HG02852 (cell line): ENCODE data around the gene MACO1.

Experiments
- ATAC-seq: cut with Tn5 transposase; IDR thresholded peaks from one replicate; pipeline ENCODE4 v1.9.1; 2021; ENCODE audit warnings: mild to moderate bottlenecking, moderate library complexity; ENCODE audit not compliant: unreplicated experiment

Gene MACO1

DNA sequence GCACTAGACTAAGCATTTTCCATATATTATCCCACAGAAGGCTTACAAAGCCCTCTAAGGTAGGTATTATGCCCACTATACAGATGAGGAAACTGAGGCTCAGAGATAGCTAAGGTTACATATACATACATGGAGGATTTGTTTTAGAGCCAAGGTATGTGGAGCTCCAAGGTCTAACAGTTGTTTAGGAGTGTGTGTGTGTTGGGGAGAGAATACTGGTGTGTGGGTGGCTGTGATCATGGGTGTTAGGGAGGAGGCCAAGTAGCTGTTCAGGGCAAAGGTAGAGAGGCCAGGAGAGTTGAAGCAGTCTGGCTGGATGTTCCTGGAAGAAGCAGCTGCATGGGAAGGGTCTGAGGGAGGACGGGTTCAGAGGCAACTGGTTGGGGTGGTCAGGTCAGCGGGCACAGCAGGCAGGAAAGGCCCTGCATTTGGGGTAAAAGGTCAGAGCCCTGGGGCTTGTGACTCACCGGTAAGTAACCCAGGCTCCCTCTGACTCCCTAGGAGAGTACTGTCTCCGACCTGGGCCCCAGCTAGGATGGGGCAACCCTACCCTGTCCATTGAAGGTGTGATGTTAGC, 107.6 kb downstream of the MACO1 start:
- no peak for ATAC-seq

DNA sequence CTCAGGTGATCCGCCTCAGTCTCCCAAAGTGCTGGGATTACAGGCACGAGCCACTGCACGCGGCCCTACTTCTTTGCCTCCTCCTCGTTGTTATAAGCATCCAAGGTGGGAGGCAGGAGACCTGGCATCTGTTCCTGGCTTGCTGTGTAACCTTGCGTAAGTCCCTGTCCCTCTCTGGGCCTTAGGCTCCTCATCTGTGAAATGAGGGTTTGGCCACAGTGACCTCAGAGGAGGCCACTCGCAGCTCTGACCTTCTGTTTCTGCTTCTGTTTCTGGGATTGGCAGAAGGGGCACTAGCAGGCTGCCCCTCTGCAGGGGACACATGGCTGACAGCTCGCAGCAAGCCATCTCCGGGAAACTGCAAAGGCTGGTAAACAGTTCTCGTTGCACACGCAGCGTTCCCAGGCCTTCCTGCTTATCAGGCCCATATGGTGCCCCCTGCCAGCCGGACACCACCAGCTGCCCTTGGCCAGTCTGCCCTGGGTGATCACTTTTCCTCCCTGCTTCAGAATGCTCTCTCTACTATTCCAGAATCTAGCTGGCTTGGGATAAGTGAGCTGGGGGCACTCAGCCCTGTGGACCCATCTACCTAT, 110.1 kb downstream of the MACO1 start:
- no peak for ATAC-seq

DNA sequence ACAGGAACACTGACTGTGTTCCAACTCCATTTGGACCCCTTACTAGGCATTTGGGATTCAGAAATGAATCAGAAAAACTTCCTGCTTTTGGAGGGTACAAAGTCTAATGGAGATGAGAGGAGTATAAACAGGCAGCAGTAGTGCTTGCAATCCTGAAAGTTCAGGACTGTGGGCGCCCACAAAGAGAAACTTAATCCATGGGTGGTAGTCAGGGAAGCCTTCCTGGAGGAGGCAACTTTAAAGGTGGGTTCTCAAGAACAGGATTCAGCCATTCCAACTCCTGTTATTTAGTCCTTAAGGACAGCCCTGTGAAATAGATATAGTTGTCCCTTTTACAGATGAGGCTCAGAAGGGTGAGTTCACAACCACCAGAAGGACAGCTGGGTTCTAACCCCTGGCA, 110.7 kb downstream of the MACO1 start:
- no peak for ATAC-seq

DNA sequence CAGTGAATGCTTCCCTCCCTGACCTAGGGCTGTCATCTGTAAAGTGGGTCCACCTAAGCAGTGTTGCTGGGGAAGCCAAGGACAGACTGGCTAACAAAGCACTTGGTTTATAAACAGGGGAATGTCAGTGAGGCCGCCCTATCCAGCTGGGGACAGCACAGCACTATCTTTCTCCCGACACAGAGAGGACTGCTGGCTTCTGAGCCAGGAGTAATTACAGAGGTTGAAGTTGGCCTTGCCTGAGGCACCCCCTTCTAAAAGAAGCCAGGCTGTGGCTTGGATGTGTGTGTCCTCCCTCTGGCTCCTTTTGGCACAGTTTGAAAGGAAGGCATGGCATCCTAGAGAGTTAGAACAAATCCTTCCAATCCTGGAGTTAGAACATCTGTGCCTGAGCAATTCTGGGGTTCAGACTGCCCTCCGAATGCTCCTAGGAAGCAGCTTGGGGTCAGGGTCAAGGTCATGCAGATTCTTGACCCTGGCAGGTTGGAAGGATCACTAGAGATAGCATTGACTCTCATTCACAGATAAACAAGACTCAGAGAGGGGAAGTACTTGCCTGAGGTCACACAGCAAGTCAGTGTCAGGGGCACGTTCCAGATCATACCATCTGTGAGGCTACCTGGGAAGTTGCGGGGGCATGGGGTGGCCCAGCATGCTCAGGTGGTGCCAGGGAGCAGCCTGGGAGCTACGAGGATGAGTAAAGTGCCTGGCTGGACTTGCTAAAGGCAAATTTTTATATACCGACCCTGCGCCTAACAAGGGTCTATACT, 111.4 kb downstream of the MACO1 start:
- no peak for ATAC-seq

DNA sequence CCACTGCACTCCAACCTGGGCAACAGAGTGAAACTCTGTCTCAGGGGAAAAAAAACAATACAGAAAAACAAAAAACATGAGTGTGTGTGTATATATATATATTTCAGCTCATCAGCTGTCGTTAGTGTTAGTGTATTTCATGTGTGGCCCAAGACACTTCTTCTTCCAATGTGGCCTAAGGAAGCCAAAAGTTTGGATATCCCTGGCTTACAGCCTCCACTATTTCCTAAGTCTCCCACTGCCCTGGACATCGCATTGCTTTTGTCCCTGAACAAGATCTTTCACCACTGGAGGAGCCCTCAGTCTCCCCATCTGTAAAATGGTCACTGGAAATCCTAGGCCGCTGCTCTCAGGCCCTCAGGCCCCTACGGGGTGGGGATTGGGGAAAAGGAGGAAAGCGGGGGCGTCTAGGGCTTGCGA, 112.3 kb downstream of the MACO1 start:
- ATAC-seq, result no peak

DNA sequence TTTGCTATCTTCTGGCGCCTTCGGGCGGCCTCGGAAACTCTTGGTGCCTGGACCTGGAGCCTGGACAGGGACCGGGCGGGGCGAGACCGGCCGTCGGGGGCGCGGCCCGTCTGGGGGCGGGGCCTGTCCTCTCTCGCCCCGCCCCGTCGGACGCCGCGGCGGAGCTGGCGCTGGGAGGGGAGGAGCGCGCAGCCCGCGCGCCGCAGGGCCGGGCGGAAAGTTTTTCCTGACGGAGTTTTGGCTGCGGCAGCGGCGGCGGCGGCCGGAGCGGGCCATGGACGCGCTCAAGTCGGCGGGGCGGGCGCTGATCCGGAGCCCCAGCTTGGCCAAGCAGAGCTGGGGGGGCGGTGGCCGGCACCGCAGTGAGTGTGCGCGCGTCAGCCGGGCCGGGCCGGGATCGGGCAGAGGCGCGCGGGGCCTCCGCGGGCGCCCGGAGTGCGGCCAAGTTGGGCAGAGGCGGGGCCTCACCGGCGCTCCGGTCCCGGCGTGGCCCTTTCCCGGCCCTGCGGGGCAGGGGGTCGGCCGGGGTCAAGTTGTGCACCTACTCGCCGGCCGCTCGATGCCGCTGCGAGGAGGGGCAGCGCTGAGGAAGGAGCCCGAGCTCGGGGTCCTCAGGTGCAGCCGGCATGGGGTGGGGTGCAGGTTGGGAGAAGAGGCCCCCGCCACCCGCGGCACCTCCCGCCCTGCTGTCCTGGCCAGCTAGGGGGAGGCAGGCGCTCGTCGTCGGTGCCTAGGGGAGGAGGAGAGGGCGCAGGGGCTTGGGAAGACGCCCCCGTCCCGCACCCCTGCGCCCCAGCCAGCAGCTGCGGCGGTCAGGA, 112.9 kb downstream of the MACO1 start, which contains the start of gene LDLRAP1:
TSS of gene LDLRAP1 (plus strand) at position 182 of the 818 bp plus-strand sequence. CDS start at position 275, 93 bp downstream.
- peak; percentile 92 for ATAC-seq

DNA sequence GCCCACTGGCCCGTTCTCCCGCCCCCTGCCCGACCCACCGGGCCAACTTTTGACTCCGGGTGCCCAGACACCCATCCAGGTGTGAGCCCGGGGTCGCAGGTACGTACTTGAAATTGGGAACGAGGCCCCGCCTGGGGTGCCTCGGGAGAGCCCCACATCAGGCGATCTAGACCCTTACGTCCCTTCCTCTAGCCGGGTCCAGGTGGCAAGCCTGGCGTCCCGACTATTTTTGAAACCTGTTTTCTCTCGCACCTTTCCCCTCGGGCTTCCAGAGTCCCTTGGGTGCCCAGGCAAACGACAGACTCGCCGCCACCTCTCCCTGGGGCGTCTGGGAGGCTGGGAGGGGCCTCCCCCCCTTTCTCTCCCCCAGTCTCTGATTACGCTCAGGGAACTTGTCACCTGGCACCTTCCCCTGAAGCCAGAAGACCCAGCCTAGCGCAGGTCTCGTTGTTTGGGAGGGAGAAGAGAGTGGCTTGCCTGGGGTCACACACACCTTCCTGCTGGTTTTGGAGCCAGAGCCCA, 113.6 kb downstream of the MACO1 start:
- no peak for ATAC-seq

DNA sequence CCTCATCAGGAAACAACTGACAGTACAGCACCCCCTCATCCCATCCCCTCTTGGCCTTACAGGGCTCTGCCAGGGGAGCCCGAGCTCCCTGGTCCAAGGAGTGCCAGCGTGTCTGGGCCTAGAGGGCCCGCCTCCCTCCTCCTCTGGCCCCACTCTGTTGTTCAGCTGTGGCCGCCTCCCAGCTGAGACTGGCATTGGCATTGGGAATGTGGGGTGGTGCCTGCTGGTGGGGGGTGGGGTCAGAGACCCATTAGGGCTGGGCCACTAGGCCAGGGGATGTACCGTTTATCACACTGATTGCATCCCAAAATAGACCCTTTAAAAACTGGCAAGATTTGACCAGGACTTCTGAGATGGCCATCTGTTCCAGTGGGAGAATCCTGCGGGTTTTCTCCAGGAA, 114.1 kb downstream of the MACO1 start:
- ATAC-seq, result no peak

DNA sequence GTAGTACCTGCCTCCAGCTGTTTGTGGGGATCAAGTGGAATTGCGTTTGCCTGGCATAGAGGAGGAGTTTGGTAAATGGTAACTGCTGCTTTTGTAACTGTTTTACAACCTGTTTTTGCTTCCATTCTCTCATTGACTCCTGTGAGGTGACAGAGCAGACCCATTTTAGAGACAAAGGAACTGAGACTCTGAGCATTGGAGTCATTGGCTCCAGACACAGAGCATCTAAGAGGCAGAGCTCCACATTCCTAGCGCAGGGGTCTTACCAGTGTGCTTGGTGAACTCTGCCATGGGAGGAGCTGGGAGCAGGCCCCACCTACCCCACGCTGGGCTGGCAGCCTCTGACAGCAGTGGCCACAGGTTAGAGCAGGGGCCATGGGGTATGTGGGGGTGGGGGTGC, 115.1 kb downstream of the MACO1 start:
- no peak for ATAC-seq

DNA sequence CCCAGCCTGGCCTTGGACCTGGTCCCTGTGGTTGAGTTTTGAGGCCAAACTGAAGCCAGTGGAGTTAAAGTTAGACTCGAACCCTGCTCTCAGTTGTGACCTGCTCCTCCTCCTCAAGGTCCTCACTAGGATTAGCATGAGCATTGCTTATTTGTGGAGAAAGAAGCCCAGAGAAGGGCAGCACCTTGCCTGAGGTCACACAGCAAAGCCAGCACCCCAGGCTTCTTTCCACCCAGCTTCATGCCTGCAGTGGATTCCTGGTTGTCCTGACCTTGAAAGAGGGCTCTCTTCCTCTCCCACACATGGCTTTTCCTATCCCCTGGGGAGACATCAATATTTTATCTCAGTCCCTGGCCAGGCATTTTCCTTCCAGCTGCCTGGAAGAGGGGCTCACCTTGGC, 115.5 kb downstream of the MACO1 start:
- ATAC-seq, result no peak

DNA sequence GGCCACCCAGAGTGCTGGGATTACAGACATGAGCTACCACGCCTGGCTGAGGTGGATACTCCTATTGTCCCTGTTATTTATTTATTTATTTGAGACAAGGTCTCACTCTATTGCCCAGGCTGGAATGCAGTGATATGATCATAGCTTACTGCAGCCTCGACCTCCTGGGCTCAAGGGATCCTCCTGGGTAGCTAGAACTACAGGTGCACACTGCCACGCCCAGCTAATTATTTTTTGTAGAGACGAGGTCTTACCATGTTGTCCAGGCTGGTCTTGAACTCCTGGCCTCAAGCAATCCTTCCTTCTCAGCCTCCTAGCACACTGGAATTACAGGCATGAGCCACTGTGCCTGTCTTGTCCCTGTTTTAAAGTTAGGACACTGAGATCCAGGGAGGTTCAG, 117.9 kb downstream of the MACO1 start:
- ATAC-seq, result no peak

DNA sequence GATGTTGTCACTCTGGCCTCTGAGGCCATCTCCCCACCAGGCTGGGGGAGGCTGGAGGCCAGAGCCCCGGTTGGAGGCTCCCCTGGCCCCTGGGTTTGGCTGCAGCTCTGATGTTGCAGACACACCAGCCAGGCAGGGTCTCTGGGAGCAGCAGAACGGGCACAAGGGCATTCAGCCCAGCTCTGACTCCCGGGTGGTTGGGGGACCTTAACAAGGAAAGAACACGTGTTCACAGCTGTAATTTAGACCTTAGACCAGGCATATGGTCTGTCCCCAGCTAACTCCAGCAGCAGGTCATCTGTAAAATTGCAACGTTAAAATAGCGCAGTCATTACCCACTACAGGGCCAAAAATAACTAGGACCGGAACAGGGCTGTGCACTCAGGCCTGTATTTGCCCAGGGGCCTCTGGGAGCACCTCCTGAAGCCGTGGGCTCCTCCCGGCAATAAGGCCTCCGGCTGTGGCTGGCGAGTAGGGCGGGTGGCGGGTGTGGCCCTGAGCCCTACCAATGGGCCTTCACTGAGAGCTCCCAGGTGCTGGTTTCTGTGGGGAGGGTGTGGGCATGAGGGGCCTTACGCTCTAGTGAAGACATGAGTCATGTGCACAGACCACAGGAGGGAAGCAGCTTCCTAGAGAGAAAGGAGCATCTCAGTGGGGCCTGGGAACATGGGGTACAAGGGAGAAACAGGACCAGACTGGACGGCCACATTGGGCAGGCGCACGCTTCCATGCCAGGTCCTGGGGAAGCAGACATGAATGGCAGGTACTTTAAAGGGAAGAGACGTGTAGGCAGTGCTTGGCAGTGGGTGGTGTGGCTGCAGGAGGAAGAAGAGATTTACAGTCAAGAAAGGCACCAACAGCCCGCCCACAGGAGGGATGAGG, 118.8 kb downstream of the MACO1 start:
- ATAC-seq, result peak; percentile 93
